ENCODE measurements around the gene YARS1. TPM values are rescaled to one million over a fixed set of nuclear protein-coding genes. Genes with fewer than 3 reads are reported as not detected.
"Not testable (repeated sequence)": the region's sequence is repeated elsewhere in the genome, so short reads cannot be mapped to it uniquely, and the experiment has no call there.

YARS1 gene
- total RNA-seq, 2 donors from 2014 or later: 36.7 to 70.0 TPM

DNA sequence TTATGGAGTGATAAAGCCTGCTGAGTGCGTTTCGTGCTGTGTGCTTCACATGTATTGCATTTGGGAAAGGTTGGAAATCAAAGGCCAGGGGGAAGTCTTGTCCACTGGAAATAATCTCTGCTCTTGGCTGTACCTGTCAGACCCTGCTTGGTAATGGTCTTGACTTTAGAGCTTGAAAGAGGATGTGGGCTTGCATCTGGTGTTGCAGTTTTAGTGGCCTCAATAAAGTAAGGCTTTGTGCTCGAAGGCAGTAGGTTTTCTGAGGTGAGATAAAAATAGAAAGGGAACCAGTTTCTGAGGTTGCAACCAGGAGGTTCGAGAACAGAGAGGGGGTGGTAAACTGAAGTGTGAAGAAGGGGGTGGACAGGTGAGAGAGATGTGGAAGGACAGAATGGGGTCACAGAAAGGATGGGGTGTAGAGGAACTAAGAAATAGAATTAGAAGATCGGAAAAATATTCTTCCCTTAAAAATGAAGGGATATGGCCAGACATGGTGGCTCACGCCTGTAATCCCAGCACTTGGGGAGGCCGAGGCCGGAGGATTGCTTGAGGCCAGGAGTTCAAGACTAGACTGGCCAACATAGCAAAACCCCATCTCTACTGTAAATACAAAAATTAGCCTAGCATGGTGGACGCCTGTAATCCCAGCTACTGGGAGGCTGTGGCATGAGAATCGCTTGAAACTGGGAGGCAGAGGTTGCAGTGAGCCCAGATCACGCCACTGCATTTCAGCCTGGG is 1.8 kb upstream of the YARS1 start:
- DNase-seq: no peak
- intact Hi-C loops (cut with DNase I): no loop called here
- ATAC-seq: no peak

DNA sequence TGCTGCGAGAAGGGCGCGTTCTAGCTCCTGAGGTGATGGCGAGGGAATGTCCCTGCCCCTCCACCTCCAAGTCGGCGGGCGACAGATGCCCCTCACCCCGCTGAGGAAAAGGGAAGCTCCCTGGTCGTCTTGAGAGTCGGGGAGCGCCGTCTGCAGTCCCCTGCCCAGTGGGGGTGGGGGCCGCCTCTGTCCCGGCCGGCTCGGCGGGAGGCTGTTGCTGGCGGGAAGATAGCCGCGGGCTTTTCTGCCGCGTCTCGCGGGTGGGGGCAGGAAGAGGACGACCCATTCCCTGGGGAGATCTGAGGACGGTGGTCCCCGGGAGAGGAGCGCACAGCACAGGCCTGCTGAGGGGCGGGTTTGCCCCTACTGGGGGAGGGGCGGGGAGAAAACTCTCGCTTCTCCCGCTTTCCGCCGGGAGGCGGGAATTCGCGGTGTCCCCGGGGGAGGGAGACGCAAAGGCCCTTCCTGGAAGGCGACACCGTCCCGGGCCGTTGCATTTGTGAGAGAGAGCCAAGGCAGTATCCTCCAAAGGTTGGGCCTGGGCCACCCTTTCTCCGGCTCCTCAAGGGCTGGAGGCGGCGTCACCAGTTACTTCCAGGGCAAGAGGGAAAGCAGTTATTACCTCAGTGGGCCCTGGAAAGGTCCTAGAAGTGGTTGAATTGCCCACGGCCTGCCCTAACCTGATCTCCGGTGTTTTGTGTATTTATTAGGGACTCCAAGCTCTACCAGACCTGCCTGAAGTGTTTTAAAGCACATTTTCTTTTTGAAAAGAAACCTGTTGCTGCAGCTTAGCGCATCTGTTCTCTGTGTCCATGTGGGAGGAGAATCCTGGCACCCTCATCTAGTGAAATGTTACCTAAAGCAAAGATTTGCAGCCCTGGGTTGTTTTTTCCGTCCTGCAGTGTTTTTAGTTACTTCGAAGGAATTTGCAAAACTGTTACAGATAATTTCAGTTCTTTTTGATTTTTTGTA is 943 bp upstream of the YARS1 start:
- intact Hi-C loops (cut with DNase I): no loop called here
- DNase-seq: peak; percentile 87
- ATAC-seq: peak; percentile 54 to 66

DNA sequence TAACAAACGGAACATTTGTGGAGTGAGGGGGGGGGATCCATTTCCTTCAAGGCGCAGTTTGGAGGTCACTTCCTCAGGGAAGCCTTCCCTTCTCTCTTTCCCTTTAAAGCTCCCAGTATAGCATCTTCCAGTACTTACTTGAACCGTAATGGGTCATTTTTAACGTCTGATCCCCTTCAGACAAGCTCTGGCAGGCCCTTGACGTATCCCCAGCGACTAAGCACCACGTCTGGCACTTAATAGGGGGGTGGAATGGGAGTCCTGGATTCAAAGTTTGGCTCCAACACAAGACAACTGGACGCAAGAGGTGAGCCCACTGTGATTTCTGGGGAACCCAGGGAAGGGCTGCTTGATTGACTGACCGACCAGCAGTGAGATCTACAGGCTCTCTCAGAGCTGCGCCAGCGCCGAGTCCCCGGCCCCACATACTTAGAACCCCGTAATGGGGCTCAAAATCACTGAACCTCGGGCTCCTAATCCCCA is 441 bp downstream of the YARS1 start:
- ATAC-seq: peak; percentile 0 to 4
- DNase-seq: no peak
- intact Hi-C loops (cut with DNase I): no loop called here

DNA sequence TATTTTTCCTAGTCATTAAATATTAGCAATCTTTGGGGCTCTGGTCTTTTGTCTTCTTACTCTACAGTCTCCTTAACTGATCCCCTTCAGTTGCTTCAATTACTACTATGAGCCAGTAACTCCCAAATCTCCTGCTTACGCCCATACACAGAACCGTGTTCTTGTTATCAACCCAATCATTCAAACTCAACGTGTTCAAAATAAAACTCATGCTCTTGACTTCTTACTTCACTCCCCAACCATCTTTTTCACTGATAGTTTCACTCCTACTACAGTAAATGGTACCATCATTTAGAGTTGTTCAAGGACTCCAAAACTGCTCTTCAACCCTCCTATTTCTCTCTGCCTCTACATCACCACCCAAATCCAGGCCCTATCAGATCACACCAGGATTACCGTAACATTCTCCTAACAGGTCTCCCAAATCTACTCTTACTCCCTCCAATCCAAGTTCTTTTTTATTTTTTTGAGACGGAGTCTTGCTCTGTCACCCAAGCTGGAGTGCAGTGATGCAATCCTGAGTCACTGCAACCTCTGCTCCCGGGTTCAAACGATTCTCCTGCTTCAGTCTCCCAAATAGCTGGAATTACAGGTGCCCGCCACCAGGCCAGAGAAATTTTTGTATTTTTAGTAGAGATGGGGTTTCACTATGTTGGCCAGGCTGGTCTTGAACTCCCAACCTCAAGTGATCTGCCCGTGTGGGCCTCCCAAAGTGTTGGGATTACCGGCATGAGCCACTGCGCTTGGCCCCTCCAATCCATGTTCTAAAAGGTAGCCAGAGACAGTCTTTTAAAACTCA is 3.0 kb downstream of the YARS1 start:
- DNase-seq (no peak), ATAC-seq (no peak)
- intact Hi-C loops (cut with DNase I): no loop called here

DNA sequence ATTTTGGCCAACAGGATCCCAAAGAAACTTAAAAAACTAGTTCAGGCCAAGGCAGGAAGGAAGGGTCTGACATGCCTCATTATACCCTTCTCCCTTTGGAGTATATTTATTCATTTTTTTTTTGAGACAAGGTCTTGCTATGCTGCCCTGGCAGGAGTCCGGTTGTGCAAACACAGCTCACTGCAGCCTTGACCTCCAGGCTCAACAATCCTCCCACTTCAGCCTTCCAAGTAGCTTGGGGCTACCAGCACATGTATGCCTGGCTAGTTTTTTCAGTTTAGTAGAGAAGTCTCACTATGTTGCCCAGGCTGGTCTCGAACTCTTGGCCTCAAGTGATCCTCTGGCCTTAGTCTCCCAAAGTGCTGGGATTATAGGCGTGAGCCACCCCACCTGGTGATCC is 5.2 kb downstream of the YARS1 start:
- intact Hi-C loops (cut with DNase I): no loop called here
- ATAC-seq (no peak), DNase-seq (no peak)

DNA sequence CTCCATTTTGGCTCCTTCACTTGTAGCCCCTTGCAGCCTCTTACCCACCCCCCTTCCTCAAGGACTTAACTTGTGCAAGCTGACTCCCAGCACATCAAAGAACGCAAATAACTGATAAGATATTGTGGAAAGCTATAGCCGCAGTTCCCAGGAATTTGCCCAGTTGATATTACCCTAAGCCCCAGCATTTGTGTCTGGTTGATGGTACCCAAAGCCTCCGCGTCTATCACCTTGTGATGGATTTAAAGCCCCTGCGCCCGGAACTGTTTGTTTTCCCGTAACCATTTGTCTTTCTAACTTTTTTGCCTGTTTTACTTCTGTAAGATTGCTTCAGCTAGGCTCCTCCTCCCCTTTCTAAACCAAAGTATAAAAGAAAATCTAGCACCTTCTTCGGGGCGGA is 5.9 kb downstream of the YARS1 start:
- ATAC-seq (no peak), DNase-seq (no peak)
- intact Hi-C loops (cut with DNase I): no loop called here

DNA sequence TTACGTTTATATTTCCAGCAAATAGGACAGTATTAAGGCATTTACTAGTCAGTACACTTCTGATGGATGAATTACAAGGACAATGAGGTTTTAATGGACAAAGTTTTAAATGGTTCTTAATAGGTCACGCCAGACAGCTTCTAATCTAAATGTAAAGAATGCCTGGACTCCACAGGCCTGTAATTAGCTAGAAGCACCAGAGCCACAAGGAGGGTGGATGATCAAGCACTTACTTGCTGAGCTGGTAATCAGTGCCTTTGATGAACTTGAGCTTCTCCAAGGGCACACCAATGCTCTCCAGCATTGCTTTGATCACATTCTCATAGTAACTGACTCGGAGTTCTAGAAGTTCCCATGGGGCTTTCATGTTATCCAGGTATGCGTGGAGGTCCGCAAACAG is 6.8 kb downstream of the YARS1 start:
- no peak for DNase-seq
- intact Hi-C loops (cut with DNase I): no loop called here
- no peak for ATAC-seq

DNA sequence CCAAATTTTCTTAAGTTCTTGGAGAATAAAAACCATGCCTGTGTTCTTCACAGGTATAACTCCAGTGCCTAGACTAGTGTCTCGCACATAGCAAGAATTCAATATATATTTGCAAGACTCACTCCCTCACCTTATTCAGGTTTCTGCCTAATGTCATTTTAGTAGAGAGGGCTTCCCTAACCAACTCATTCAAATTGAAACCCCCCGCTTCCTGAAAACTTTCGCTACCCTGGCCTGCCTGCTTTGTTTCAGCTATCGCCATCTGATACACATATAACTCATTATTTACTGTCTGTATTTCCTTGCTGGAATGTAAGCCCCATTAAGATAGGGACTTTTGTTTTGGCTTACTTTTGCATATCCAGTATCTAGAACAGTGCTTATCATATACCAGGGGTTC is 8.6 kb downstream of the YARS1 start:
- ATAC-seq (no peak), DNase-seq (no peak)
- intact Hi-C loops (cut with DNase I): no loop called here

DNA sequence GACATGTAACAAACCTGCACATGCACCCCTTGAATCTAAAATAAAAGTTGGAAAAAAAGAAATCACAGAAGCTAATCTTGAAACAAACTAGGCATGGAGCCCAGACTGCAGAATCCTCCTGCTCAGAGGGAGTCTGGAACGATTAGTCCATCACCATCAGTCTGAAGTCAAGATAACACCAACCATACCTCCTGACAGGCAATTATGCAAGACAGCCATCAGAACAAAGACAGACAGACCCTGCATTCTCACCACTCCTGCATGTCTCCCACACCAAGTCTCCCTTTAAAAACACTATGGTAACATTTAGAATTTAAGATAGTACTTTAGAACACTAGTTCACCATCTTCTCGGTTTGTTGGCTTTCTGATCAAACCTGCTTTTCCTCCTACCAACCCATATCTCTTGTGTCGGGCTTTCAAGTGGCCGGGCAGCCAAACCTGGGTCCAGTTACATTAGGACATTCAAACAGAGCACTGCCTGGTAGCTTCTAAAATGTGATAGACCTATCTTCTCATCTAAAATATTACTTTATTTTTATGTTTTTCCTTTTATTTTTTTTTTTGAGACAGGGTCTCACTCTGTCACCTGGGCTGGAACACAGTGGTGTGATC is 10.1 kb downstream of the YARS1 start:
- DNase-seq (no peak), ATAC-seq (peak in 1 of 2 donors; percentile 95)
- intact Hi-C loops (cut with DNase I): no loop called here

DNA sequence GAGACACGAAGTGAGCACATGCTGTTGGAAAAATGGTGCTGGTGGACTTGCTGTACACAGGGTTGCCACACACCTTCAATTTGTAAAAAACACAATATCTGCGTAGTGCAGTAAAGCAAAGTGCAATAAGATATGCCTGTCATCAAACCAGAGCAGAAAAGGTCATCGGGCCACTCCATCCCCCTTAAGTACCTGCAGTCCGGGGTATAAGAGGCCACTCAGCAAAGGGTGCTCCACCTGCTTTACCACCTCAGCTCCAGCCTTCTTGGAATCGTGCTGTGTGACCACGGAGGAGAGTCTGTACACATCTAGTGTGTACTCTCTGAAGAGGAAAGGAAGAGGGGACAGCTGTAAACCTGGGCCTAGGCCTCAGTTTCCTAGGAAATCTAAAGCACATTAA is 10.9 kb downstream of the YARS1 start:
- ATAC-seq (peak in 1 of 2 donors; percentile 19), DNase-seq (no peak)
- intact Hi-C loops (cut with DNase I): no loop called here

DNA sequence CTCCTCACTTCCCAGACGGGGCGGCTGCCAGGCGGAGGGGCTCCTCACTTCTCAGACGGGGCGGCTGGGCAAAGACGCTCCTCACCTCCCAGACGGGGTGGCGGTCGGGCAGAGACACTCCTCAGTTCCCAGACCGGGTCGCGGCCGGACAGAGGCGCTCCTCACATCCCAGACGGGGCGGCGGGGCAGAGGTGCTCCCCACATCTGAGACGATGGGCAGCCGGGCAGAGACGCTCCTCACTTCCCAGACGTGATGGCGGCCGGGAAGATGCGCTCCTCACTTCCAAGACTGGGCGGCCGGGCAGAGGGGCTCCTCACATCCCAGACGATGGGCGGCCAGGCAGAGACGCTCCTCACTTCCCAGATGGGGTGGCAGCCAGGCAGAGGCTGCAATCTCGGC is 12.7 kb downstream of the YARS1 start:
- DNase-seq; intact Hi-C loops (cut with DNase I); ATAC-seq: not testable (repeated sequence)

DNA sequence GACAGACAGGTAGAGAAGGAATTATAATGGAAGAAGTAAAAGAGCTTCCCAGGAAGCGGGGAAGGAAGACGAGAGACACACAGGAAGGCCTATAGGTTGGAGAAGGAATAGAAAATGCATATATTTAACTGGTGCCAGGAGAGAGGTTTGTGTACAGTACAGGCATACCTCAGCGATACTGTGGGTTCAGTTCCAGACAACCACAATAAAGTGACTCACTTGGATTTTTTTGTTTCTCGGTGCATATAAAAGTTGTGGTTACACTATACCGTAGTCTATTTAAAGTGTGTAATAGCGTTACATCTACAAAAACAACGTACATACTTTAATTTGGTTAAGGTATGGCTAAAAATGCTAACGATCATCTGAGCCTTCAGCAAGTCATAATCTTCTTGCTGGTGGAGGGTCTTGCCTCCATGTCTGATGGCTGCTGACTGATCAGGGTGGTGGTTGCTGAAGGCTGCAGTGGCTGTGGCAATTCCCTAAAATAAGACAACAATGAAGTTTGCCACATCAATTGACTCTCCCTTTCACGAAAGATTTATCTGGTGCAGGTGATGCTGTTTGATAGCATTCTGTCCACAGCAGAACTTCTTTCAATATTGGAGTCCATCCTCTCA is 16.0 kb downstream of the YARS1 start:
- ATAC-seq: no peak
- intact Hi-C loops (cut with DNase I): no loop called here
- no peak for DNase-seq

DNA sequence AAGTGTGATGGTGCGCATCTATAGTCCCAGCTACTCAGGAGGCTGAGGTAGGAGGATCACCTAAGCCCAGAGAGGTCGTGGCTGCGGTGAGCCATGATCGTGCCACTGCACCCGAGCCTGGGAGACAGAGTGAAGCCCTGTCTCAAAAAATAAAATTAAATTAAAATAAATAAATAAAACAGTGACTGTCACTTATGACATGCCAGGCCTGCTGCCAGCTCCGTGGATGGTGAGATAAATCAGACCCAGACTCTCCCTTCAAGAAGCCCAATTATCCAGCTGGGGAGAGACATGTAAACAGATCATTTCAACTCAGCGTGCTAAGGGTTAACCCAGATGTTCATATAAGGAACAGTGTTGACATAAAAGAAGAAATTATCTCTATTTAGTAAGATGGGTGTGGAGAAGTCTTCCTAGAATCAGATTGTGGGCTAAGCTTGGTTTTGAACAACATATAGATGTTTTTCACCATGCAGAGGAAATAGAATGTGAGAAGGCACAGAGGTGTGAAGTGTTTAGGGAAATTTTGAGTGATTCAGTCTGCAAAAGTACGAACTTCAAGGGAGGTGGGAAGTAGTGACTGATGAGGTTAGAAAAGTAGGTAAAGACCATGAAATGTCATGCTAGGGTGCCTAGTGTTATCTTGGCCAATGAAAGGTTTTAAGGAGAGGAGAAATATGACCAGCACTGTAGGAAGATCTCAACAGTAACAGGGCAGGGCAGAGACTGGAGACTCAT is 18.3 kb downstream of the YARS1 start:
- intact Hi-C loops (cut with DNase I): no loop called here
- ATAC-seq (peak in 1 of 2 donors; percentile 27), DNase-seq (no peak)

DNA sequence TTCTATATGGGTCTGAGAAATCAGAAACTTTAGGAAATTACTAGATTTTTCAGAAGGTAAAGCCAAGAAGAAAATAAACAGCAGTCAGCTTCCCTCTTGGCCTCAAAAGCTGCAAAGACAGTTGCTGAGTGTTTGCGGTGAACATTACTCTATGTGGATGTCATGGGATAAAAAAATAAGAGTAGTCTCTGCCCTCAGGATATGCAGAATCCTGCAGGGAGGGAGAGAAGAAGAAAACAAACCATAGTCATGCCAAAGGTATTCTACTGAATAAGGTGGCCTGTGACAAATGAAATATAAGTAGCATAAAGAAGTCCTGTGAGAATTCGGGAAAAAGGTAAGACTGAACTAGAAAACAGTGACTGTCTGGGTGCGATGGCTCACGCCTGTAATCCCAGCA is 19.0 kb downstream of the YARS1 start:
- DNase-seq (no peak), ATAC-seq (no peak)
- intact Hi-C loops (cut with DNase I): no loop called here

DNA sequence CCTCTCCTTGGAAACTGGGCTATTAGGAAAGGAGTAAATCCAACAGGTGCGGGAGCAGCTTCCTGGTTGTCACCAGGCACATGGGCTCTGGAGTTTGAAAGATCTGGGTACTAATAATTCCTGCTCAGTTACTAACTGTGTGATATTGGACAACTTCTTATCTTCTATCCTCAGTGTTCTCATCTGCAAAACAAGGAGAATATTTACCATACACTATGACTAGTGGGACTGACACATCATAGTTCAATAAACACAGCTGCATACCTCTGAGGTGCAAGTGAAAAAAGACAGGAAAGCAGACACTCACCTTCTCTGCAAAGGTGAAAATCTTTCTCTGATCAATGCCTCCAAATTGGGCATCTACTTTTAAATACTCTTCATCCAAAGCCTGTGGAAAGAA is 19.7 kb downstream of the YARS1 start:
- ATAC-seq (no peak), DNase-seq (no peak)
- intact Hi-C loops (cut with DNase I): no loop called here

DNA sequence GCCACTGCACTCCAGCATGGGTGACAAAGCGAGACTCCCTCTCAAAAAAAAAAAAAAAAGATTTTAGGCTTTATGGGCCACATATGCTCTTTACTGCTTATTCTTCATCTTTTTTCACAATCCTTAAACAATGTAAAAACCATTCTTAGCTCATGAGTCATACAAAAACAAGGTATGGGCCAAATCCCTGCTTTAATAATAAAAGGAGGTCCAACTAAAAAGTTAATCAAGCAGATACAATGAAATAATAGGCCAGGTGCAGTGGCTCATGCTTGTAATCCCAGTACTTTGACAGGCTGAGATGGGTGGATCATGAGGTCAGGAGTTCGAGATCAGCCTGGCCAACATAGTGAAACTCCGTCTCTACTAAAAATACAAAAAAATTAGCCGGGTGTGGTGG is 21.4 kb downstream of the YARS1 start:
- intact Hi-C loops (cut with DNase I); ATAC-seq; DNase-seq: not testable (repeated sequence)

DNA sequence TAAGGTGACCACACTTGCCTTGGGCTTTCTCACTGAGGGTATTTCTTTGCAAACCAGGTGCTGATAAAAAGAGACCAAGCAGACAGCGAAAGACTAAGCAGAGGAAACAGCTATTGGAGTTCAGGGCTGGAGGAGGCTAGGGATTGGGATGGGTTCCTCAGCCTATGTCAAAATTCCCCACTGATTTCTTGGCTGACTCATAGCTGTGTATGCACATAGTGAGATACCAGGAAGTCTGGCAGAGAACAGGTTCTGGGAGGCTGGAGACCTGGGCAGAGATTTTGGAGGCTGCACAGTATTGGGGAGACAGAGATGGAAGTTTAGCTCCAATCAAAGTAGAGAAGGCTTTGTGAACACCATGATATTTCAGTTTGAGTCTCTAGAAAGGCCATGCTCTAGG is 25.3 kb downstream of the YARS1 start:
- intact Hi-C loops (cut with DNase I): no loop called here
- DNase-seq (no peak), ATAC-seq (peak in 1 of 2 donors; percentile 87)

DNA sequence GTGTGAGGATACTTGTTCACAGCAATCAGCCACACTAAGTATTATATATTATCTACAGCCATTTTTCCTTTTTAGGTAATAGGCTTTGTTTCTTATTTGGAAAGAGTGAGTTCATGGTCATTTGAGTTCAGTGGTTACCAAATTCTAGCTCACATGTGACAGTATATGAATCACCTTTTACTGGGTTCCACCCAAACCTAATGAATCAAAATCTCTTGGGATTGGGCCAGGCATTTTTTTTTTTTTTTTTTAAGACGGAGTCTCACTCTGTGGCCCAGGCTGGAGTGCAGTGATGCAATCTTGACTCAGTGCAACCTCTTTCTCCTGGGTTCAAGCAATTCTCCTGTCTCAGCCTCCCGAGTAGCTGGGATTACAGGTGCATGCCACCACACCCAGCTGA is 27.8 kb downstream of the YARS1 start:
- ATAC-seq: peak in 1 of 2 donors; percentile 77
- intact Hi-C loops (cut with DNase I); DNase-seq: not testable (repeated sequence)

All from left cardiac atrium (tissue), 4 donors.